ENCODE data around the gene ID1.
"Not testable (repeated sequence)": the region's sequence is repeated elsewhere in the genome, so short reads cannot be mapped to it uniquely, and the experiment has no call there.

ID1 gene

DNA sequence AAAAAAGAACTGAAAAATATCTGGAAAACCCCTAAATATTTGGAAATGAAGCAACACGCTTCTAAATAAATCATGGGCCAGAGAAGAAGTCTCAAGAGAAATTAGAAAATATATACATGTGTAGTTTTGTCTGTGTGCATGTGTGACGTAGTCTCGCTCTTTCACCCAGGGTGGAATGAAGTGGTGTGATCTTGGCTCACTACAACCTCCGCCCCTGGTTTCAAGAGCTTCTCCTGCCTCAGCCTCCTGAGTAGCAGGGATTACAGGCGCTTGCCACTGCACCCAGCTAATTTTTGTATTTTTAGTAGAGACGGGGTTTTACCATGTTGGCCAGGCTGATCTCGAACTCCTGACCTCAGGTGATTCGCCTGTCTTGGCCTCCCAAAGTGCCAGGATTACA lies 21.4 kb downstream of the ID1 start:
- peak overlapping the region; percentile 42 for H3K27ac Mint-ChIP-seq
- H3K36me3 Mint-ChIP-seq, H3K27me3 Mint-ChIP-seq, DNase-seq, H3K4me3 Mint-ChIP-seq, H3K9me3 Mint-ChIP-seq: not testable (repeated sequence)
- H3K4me1 Mint-ChIP-seq: peaks cover 2 to 24% of the 10 kb centered on the region in 2 donors
- ATAC-seq (replicated peaks): peak; percentile 16 to 49

DNA sequence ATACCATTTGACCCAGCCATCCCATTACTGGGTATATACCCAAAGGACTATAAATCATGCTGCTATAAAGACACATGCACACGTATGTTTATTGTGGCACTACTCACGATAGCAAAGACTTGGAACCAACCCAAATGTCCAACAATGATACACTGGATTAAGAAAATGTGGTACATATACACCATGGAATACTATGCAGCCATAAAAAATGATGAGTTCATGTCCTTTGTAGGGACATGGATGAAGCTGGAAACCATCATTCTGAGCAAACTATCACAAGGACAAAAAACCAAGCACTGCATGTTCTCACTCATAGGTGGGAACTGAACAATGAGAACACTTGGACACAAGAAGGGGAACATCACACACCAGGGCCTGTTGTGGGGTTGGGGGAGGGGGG lies 23.0 kb downstream of the ID1 start:
- H3K27me3 Mint-ChIP-seq; H3K4me3 Mint-ChIP-seq; DNase-seq; H3K36me3 Mint-ChIP-seq; H3K9me3 Mint-ChIP-seq; H3K27ac Mint-ChIP-seq; ATAC-seq (replicated peaks); H3K4me1 Mint-ChIP-seq: not testable (repeated sequence)

DNA sequence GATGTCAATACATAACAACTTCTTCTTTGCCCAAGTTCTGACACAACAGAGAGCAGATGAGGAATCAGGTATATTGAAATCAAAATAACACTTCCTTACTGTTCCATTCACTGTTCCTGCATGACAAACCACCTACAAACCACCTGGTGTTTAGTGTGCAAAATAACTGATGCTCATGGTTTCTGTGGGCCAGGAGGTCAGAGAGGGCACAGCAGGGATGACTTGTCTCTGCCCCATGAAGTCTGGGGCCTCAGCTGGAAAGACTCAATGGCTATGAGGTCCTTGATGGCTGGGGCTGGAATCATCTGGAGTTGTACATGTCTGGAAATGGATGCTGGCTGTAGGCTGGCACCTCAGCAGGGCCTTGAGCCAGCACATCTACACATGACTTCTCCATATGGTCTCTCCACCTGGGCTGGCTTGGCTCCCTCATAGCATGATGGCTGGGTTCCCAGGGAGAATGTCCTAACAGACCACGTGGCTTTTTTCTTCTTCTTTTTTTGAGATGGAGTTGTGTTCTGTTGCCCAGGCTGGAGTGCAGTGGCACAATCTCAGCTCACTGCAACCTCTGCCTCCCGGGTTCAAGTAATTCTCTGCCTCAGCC lies 25.2 kb downstream of the ID1 start:
- no peaks in the 10 kb centered on the region for H3K36me3 Mint-ChIP-seq
- H3K4me3 Mint-ChIP-seq: no peak overlapping the region
- peaks cover 2 to 10% of the 10 kb centered on the region in 2 donors for H3K4me1 Mint-ChIP-seq
- H3K27me3 Mint-ChIP-seq: no peaks in the 10 kb centered on the region
- ATAC-seq (replicated peaks): peak; percentile 56 to 80
- DNase-seq: no peak
- H3K9me3 Mint-ChIP-seq: no peaks in the 10 kb centered on the region
- H3K27ac Mint-ChIP-seq: no peak overlapping the region

DNA sequence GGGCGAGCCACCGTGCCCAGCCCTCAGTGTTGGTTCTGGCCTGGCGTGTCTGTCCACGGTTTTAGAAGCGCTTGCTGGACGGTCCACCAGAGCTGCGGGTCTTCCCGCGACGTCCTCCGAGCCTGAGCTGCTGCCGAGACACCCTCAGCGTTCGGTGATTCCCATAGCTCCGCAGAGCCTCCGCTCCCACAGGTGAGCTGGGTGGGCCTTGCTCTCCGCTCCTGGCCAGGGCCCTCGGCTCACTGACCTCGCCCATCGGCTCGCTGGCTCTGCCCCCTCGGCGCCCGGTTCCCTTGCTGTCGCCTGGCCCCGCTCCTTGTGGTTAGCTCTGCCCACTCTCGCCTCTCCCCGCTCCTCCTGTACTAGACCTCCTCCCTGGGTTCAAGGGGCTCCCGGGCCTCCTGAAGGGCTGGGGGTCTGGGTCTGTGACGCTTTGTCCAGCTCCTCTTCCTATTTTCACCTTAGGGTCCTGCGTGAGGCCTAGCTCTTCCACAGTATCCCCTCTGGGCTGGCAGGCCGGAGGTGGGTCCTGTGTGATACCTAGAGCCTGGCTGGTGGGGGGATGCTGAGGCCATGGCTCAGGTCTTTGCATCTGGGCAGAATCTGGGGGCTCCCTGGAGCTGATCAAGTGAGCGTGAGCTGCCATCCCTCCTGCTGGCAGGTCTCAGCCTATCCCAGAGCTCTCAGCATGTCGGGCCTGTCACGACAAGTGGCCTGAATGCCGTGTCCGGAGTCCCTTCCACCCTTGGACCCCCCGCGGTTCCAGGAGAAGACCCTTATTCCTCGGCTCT lies 27.7 kb downstream of the ID1 start:
- Mint-ChIP-seq H3K4me3 (no peak overlapping the region), H3K27me3 (no peaks in the 10 kb centered on the region), H3K4me1 (peaks cover 2 to 10% of the 10 kb centered on the region in 2 donors), H3K36me3 (no peaks in the 10 kb centered on the region), H3K9me3 (no peaks in the 10 kb centered on the region), H3K27ac (peak overlapping the region; percentile 62)
- ATAC-seq (replicated peaks) (no peak), DNase-seq (no peak)

DNA sequence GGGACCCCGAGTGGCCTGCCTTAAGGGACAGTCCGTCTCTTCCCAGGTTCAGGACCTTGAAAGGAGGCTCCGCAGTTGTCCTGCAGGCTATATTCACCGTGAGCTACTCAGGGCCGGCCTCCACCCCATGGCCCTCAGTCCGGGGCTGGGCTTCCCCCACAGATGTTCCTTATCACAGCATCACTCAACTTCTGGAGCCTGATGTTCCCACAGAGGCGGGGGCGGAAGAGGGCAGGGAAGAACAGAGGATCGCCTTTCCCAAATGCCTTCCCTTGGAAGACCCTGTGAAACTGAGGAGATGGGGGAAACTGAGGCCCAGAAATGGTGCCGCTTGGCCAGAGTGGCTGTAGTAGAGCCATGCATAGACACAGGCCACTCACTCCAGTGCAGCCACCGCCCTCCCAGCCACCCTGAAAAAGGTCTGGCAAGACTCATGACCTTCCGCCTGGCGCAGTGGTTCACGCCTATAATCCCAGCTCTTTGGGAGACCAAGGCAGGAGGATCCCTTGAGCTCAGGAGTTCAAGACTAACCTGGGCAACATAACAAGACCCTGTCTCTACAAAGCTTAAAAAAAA lies 28.3 kb downstream of the ID1 start:
- no peak for ATAC-seq (replicated peaks)
- no peak overlapping the region for H3K27ac Mint-ChIP-seq
- no peak overlapping the region for H3K4me3 Mint-ChIP-seq
- H3K27me3 Mint-ChIP-seq: no peaks in the 10 kb centered on the region
- H3K36me3 Mint-ChIP-seq: no peaks in the 10 kb centered on the region
- H3K4me1 Mint-ChIP-seq: peaks cover 2 to 15% of the 10 kb centered on the region in 2 donors
- H3K9me3 Mint-ChIP-seq: no peaks in the 10 kb centered on the region
- DNase-seq: no peak

DNA sequence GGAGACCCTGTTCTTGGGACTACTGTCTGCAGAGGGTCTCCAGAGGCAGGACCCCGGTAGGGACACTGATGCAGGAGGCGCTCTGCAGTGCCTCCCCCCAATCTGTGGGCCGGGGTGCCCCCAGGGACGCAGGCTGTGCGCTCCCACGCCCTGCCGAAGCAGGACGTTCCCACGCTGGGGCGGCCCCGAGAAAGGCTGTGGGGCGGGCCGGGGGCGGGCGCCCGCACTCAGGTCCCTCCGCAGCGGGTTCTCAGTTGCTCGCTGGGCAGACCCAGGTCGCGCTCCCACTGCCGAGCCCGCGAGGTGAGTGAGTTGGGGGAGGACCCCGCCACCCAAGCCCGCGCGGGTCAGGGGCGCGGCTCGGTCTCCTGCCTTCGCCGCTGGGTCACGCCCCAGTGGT lies 32.6 kb downstream of the ID1 start, which contains the start of gene COX4I2:
Gene COX4I2, plus strand, starts transcription at position 253 of the 400 bp plus-strand sequence. CDS start 1,106 bp downstream, outside the sequence.
- no peak for DNase-seq
- no peak for ATAC-seq (replicated peaks)
- H3K4me3 Mint-ChIP-seq: no peak within 1 kb of the TSS
- peaks cover 0 to 5% of the 10 kb centered on the region in 2 donors for H3K4me1 Mint-ChIP-seq
- peaks cover 6 to 7% of the 10 kb centered on the region in 2 donors for H3K27me3 Mint-ChIP-seq
- no peak within 1 kb of the TSS for H3K27ac Mint-ChIP-seq
- no peaks in the 10 kb centered on the region for H3K36me3 Mint-ChIP-seq
- no peaks in the 10 kb centered on the region for H3K9me3 Mint-ChIP-seq

DNA sequence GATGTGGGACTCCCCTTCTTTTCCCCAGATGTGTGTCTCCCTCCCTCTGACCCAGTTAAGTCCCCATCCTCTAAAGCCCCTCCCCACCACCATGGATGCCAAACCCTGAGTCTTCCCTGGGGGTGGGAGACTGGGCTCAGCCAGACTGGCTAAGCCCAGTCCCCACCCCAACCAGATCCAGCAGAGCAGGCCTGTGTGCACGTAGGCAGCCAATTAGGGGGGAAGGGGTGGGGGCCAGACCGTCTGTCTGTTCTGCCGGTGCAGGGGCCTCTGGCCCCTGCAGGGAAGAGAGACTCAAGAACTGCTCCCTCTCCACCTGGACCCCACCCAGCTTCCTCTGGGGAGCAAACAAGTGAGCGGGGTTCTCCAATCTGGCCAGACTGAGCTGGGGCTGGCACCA lies 33.2 kb downstream of the ID1 start:
- no peak for ATAC-seq (replicated peaks)
- H3K4me3 Mint-ChIP-seq: no peak overlapping the region
- no peaks in the 10 kb centered on the region for H3K9me3 Mint-ChIP-seq
- no peaks in the 10 kb centered on the region for H3K36me3 Mint-ChIP-seq
- H3K27ac Mint-ChIP-seq: no peak overlapping the region
- no peak for DNase-seq
- H3K4me1 Mint-ChIP-seq: peaks cover 3 to 11% of the 10 kb centered on the region in 2 donors
- peaks cover 6 to 11% of the 10 kb centered on the region in 2 donors for H3K27me3 Mint-ChIP-seq

DNA sequence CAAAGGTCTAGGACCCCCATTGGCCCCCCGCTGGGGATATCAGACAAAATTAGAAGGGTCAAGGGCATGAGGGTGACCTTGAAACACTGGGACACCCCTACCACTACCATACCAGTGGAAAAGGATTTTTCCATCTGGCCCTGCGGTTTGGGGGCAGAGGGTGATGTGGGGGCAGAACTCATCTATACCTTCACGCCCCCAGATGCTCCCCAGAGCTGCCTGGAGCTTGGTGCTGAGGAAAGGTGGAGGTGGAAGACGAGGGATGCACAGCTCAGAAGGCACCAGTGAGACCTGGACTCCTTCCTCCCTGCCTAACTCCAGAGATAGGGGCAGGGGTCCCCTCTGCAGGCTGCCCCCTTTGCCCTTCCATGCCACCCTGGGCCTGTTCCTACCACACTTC lies 33.7 kb downstream of the ID1 start:
- Mint-ChIP-seq H3K4me3 (no peak overlapping the region), H3K4me1 (peaks cover 3 to 11% of the 10 kb centered on the region in 2 donors), H3K36me3 (no peaks in the 10 kb centered on the region), H3K9me3 (no peaks in the 10 kb centered on the region), H3K27ac (no peak overlapping the region), H3K27me3 (peaks cover 6 to 11% of the 10 kb centered on the region in 2 donors)
- DNase-seq: no peak
- ATAC-seq (replicated peaks): no peak

DNA sequence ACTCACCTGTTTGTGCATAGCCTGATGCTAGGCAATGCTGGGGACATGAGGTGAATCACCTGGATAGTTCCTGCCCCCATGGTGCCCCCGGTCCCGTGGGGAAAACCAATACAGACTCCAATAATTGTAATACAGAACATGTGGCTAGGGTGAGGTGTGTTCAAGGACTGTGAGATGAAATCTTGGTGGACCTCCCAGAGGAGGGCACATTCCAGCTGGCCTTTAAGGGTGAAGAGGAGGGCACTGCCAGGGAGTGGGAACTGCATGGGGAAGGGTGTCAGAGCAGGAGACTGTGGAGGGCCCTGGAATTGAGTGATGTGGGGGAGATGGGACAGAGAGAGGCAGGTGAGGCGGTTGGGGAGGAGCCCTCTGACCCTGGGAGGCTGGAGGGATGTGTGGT lies 35.2 kb downstream of the ID1 start:
- Mint-ChIP-seq H3K4me1 (peaks cover 3 to 11% of the 10 kb centered on the region in 2 donors), H3K36me3 (no peaks in the 10 kb centered on the region), H3K9me3 (no peaks in the 10 kb centered on the region), H3K27me3 (peaks cover 6 to 11% of the 10 kb centered on the region in 2 donors), H3K27ac (no peak overlapping the region), H3K4me3 (no peak overlapping the region)
- ATAC-seq (replicated peaks) (no peak), DNase-seq (no peak)

DNA sequence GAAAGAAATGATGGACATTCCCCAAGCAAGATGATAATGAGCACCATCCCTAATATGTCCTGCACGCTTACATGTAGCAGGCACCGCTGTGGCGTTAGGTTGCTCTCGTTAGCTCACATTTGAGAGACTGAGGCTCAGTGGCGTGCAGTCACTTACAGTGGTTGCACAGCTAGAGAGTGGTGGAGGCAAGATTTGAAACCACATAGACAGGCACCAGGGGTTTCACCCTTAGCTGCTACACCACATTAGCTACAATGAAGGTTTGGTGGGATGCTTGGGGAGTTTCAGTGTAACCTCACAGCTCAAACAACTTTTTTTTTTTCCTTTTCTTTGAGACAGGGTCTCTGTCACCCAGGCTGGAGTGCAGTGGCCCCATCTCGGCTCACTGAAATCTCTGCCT lies 36.3 kb downstream of the ID1 start:
- peaks cover 3 to 11% of the 10 kb centered on the region in 2 donors for H3K4me1 Mint-ChIP-seq
- ATAC-seq (replicated peaks) (no peak), DNase-seq (no peak)
- peaks cover 6 to 11% of the 10 kb centered on the region in 2 donors for H3K27me3 Mint-ChIP-seq
- no peak overlapping the region for H3K4me3 Mint-ChIP-seq
- no peak overlapping the region for H3K27ac Mint-ChIP-seq
- H3K9me3 Mint-ChIP-seq: no peaks in the 10 kb centered on the region
- H3K36me3 Mint-ChIP-seq: no peaks in the 10 kb centered on the region

DNA sequence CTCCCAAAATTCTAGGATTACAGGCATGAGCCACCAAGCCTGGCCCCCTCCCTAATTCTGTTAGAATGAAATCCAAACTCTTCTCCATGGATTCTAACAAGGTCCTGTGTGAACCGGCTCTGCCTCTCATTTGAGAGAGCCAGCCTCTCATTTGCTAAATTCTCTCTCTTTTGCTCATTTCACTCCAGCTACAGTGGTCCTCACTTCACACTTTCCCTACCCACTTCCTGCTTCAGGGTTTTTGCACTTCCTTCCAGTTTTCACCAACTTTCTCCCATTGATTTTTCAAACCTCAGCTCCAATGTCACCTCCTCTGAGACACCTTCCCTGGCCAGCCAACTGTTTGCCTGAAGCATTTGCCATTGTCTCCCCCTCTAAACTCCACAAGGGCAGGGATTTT lies 37.7 kb downstream of the ID1 start:
- ATAC-seq (replicated peaks) (no peak), DNase-seq (no peak)
- Mint-ChIP-seq H3K4me3 (no peak overlapping the region), H3K27ac (no peak overlapping the region), H3K9me3 (no peaks in the 10 kb centered on the region), H3K27me3 (peaks cover 6 to 11% of the 10 kb centered on the region in 2 donors), H3K4me1 (peaks cover 3 to 11% of the 10 kb centered on the region in 2 donors), H3K36me3 (no peaks in the 10 kb centered on the region)

DNA sequence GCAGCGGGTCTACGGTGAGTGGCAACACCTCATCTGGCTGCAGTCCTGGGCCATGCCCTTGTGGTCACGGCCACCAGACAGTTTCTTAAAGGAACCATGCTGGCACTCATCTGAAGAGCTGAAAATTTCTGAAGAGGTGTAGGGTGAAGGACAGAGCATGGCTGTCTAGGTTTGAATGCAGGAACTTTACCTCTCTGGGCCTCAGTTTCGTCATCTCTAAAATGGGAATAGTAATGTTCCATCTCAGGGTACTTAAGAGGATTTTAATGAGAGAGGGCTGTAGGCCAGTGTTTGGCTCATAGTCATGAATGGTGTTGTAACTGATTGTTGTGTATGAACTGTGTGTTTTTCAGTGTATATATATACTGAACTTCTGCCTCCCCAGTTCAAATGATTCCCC lies 38.4 kb downstream of the ID1 start:
- Mint-ChIP-seq H3K27ac (no peak overlapping the region), H3K27me3 (peaks cover 6 to 11% of the 10 kb centered on the region in 2 donors), H3K9me3 (no peaks in the 10 kb centered on the region), H3K4me3 (no peak overlapping the region), H3K36me3 (no peaks in the 10 kb centered on the region), H3K4me1 (peaks cover 3 to 6% of the 10 kb centered on the region in 2 donors)
- ATAC-seq (replicated peaks) (no peak), DNase-seq (no peak)

DNA sequence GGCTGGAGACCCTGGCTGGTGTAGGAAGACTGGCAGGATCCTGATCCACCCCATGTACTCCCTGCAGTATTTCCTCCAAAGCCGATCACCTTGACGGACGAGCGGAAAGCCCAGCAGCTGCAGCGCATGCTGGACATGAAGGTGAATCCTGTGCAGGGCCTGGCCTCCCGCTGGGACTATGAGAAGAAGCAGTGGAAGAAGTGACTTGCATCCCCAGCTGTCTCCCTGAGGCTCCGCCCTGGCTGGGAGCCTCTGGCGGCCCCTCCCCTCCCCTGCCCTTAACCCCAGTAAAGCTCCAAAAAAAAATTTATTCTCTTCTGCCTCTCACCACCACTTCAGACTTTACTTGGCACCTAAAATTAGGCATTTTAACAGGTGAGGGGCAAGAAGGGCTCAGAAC lies 39.6 kb downstream of the ID1 start:
- no peak for DNase-seq
- no peak for ATAC-seq (replicated peaks)
- H3K27ac Mint-ChIP-seq: no peak overlapping the region
- no peaks in the 10 kb centered on the region for H3K36me3 Mint-ChIP-seq
- H3K9me3 Mint-ChIP-seq: no peaks in the 10 kb centered on the region
- H3K27me3 Mint-ChIP-seq: peaks cover 6 to 11% of the 10 kb centered on the region in 2 donors
- no peak overlapping the region for H3K4me3 Mint-ChIP-seq
- peaks cover 3 to 7% of the 10 kb centered on the region in 2 donors for H3K4me1 Mint-ChIP-seq

DNA sequence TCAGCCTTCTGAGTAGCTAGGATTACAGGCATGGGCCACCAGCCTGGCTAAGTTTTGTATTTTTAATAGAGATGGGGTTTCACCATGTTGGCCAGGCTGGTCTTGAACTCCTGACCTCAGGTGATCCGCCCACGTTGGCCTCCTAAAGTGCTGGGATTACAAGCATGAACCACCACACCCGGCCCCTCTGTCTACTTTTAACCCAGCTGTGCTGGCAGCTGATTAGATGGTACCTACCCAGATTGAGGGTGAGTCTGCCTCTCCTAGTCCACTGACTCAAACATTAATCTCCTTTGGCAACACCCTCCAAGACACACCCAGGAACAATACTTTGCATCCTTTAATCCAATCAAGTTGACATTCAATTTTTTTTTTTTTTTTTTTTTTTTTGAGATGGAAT lies 43.0 kb downstream of the ID1 start:
- H3K9me3 Mint-ChIP-seq; H3K27me3 Mint-ChIP-seq; H3K36me3 Mint-ChIP-seq; ATAC-seq (replicated peaks); H3K4me3 Mint-ChIP-seq; H3K27ac Mint-ChIP-seq; DNase-seq: not testable (repeated sequence)
- H3K4me1 Mint-ChIP-seq: peaks cover 5 to 18% of the 10 kb centered on the region in 2 donors

DNA sequence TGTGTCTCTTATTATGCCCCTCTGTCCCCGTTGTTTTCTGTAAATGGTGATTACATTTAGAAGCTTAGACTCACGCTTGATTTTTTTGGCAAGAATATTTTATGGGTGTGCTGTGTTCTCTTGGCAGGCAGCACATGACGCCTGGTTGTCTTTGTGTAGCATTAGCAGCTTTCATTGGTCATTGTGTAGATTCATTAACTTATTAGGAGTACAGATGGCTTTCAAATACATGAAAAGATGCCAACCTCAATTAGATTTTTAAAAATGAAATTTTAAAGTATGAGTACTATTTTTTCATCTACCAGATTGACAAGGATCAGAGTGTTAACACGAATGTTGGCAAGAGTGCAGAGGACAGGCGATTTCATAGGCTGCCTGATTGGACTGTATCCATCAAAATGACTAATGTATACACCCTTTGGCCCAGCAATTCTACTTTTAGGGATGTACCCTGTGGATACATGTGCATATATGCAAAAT lies 47.9 kb downstream of the ID1 start:
- Mint-ChIP-seq H3K4me1 (peaks cover 5 to 16% of the 10 kb centered on the region in 2 donors), H3K27me3 (no peaks in the 10 kb centered on the region), H3K36me3 (no peaks in the 10 kb centered on the region), H3K4me3 (no peak overlapping the region), H3K27ac (no peak overlapping the region), H3K9me3 (no peaks in the 10 kb centered on the region)
- no peak for DNase-seq
- ATAC-seq (replicated peaks): no peak

Data from stimulated activated naive B cell treated with anti-CD40 and anti-IgM and Interleukin-4, amounts not matched to agents 10 μg/mL and 1 μg/mL and 100 μg/mL, for 72 hours (primary cell).